ENCODE measurements around the gene SPATA24. TPM values are rescaled to one million over a fixed set of nuclear protein-coding genes. Genes with fewer than 3 reads are reported as not detected.
A peak's percentile ranks its signal among the peaks of the same experiment; 100 is the strongest.

Gene SPATA24
- total RNA-seq, 4 donors from 2014 or later, result 1.5 to 13.5 (median 6.3) TPM

- no peaks in the 10 kb centered on the region for H3K36me3 ChIP-seq
- TF ChIP-seq, protein P1, sequence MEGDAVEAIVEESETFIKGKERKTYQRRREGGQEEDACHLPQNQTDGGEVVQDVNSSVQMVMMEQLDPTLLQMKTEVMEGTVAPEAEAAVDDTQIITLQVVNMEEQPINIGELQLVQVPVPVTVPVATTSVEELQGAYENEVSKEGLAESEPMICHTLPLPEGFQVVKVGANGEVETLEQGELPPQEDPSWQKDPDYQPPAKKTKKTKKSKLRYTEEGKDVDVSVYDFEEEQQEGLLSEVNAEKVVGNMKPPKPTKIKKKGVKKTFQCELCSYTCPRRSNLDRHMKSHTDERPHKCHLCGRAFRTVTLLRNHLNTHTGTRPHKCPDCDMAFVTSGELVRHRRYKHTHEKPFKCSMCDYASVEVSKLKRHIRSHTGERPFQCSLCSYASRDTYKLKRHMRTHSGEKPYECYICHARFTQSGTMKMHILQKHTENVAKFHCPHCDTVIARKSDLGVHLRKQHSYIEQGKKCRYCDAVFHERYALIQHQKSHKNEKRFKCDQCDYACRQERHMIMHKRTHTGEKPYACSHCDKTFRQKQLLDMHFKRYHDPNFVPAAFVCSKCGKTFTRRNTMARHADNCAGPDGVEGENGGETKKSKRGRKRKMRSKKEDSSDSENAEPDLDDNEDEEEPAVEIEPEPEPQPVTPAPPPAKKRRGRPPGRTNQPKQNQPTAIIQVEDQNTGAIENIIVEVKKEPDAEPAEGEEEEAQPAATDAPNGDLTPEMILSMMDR (IDR thresholded peaks at IDR 0.05), result peak in 3 of 4 experiments; percentile 22 to 54 (median 40)
- no peak for TF ChIP-seq EP300 (IDR thresholded peaks at IDR 0.05)
- TF ChIP-seq POLR2AphosphoS5 (IDR thresholded peaks at IDR 0.05), result no peak
- no peaks in the 10 kb centered on the region for H3K9me3 ChIP-seq
- peak; percentile 23 for ATAC-seq
- H3K27ac ChIP-seq, result peak overlapping the region in 2 of 4 donors; percentile 5 to 26
- peak overlapping the region; percentile 49 to 63 for H3K4me3 ChIP-seq
- WGBS, 2 donors (ENCODE audit: low coverage in 1 of 2), result no CpG with 5 or more reads among the region's 77 CpGs
- peaks cover 35% of the 10 kb centered on the region for H3K27me3 ChIP-seq
- H3K4me1 ChIP-seq, result peaks cover 0 to 63% (median 34%) of the 10 kb centered on the region in 3 donors
Observed at GRCh38 chr5:139392678-139393496, 11.0 kb downstream of the SPATA24 start.

- peaks cover 0 to 66% (median 37%) of the 10 kb centered on the region in 3 donors for H3K4me1 ChIP-seq
- peak overlapping the region in 2 of 4 donors; percentile 5 to 43 for H3K27ac ChIP-seq
- WGBS, 2 donors (ENCODE audit: low coverage in 1 of 2), result no CpG with 5 or more reads among the region's 36 CpGs
- no peak for ATAC-seq
- H3K27me3 ChIP-seq, result peaks cover 35% of the 10 kb centered on the region
- no peaks in the 10 kb centered on the region for H3K36me3 ChIP-seq
- H3K9me3 ChIP-seq, result no peaks in the 10 kb centered on the region
- no peak for TF ChIP-seq POLR2A (IDR thresholded peaks at IDR 0.05)
- TF ChIP-seq EP300 (IDR thresholded peaks at IDR 0.05), result no peak
- TF ChIP-seq, protein P1 (IDR thresholded peaks at IDR 0.05), result no peak
- no peak for TF ChIP-seq POLR2AphosphoS5 (IDR thresholded peaks at IDR 0.05)
- peak overlapping the region in 1 of 2 donors; percentile 63 for H3K4me3 ChIP-seq
Observed at GRCh38 chr5:139392324-139392677, 11.6 kb downstream of the SPATA24 start.

- 59 to 67% methylated on average over 3 to 5 of the region's 33 CpGs for WGBS, 2 donors (ENCODE audit: low coverage in 1 of 2)
- H3K27ac ChIP-seq, result peak overlapping the region in 3 of 4 donors; percentile 43 to 55 (median 48)
- peaks cover 35% of the 10 kb centered on the region for H3K27me3 ChIP-seq
- H3K9me3 ChIP-seq, result no peaks in the 10 kb centered on the region
- peak overlapping the region in 1 of 2 donors; percentile 63 for H3K4me3 ChIP-seq
- no peaks in the 10 kb centered on the region for H3K36me3 ChIP-seq
- H3K4me1 ChIP-seq, result peaks cover 0 to 66% (median 37%) of the 10 kb centered on the region in 3 donors
- TF ChIP-seq, protein P1 (IDR thresholded peaks at IDR 0.05), result no peak
- ATAC-seq, result no peak
Observed at GRCh38 chr5:139391570-139392323, 12.1 kb downstream of the SPATA24 start.

DNA sequence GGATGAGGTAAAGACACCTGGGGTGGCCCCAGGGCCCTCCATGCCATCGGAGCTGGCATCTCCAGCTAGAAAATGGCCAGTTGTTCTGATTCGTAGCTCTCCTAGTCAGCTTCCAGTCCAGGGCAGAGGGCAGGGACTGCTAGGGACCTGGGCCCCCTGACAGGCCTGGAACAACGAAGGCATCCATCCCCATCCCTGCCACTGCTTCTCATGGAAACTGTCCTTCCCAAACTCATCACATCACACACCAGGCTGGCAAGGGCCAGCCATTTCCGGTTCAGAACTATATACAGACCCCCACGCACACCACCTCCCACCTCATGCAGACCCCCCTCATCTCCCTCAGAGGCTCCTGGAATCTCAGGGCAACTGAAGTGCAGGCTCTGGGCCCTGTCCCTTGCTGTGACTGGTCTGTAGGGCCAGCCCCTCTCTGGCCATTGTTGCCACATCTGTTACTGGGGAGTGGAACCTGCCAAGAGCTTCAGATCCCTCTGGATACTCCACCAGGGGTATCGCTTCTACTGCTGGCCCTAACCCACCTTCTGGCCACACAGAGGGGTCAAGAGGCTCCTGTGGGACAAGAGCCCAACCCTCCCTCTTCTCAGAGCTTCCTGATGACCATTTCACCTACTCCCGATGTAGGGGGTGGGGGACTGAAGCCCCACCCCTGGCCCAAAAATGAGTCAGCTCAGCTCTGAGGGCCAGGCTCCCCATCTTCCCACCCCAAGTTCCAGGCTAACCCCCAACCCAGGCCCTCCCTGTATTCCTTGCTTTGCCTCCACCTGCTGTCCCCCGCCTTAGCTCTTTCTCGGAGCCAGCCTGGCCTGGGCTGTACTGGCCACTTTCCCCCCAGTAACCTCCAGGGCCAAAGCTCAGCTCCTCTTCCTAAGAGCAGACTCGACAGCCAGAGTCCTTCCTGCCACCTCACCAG, 13.0 kb downstream of the SPATA24 start:
- H3K9me3 ChIP-seq, result no peaks in the 10 kb centered on the region
- no peaks in the 10 kb centered on the region for H3K36me3 ChIP-seq
- no peak overlapping the region for H3K4me3 ChIP-seq
- WGBS, 2 donors (ENCODE audit: low coverage in 1 of 2), result 69% methylated on average over 5 of the region's 10 CpGs; no CpG with 5 or more reads in 1 of the 2 donors
- H3K4me1 ChIP-seq, result peaks cover 0 to 66% (median 36%) of the 10 kb centered on the region in 3 donors
- TF ChIP-seq POLR2A (IDR thresholded peaks at IDR 0.05) (no peak), POLR2AphosphoS5 (IDR thresholded peaks at IDR 0.05) (no peak), EP300 (IDR thresholded peaks at IDR 0.05) (no peak)
- TF ChIP-seq, protein P1 (IDR thresholded peaks at IDR 0.05), result no peak
- ATAC-seq, result no peak
- peaks cover 35% of the 10 kb centered on the region for H3K27me3 ChIP-seq
- H3K27ac ChIP-seq, result peak overlapping the region in 3 of 4 donors; percentile 43 to 55 (median 48)
